Right kidney (tissue), 9 donors: ENCODE measurements around the gene NPR3.

Source experiments
- DNase-seq: peaks from one replicate; pipeline ENCODE4 v3.0.0-alpha.2; 2016
- long read RNA-seq, 8 donors: transcript quantifications; one replicate each; lab custom pipeline, GENCODE V29; 2026

The NPR3 gene
- long read RNA-seq, donor 1, partial matches to known transcripts: 0 of 1 reads
- long read RNA-seq, donor 1, other reads (novel, unspliced or antisense): 0 of 1 reads
- long read RNA-seq, donor 2, full-length matches to known transcripts: 3 of 3 reads
- long read RNA-seq, donor 2, partial matches to known transcripts: 0 of 3 reads
- long read RNA-seq, donor 2, other reads (novel, unspliced or antisense): 0 of 3 reads
- long read RNA-seq, donor 3, full-length matches to known transcripts: 2 of 2 reads
- long read RNA-seq, donor 3, partial matches to known transcripts: 0 of 2 reads
- long read RNA-seq, donor 3, other reads (novel, unspliced or antisense): 0 of 2 reads
- long read RNA-seq, donor 4, full-length matches to known transcripts: 2 of 2 reads
- long read RNA-seq, donor 4, partial matches to known transcripts: 0 of 2 reads
- long read RNA-seq, donor 4, other reads (novel, unspliced or antisense): 0 of 2 reads
- long read RNA-seq, donor 5, full-length matches to known transcripts: 5 of 5 reads
- long read RNA-seq, donor 5, partial matches to known transcripts: 0 of 5 reads
- long read RNA-seq, donor 5, other reads (novel, unspliced or antisense): 0 of 5 reads
- long read RNA-seq, donor 6, full-length matches to known transcripts: 4 of 4 reads
- long read RNA-seq, donor 6, partial matches to known transcripts: 0 of 4 reads
- long read RNA-seq, donor 6, other reads (novel, unspliced or antisense): 0 of 4 reads
- long read RNA-seq, donor 7, partial matches to known transcripts: 0 of 2 reads
- long read RNA-seq, donor 7, other reads (novel, unspliced or antisense): 0 of 2 reads
- long read RNA-seq, donor 8, full-length matches to known transcripts: 2 of 2 reads
- long read RNA-seq, donor 8, partial matches to known transcripts: 0 of 2 reads
- long read RNA-seq, donor 8, other reads (novel, unspliced or antisense): 0 of 2 reads

GRCh38 chr5:32710550-32711361, at the start of gene NPR3:
TSS of gene NPR3 (plus strand) at chr5:32711321. CDS start at chr5:32711777, 456 bp downstream.
- DNase-seq: peak; percentile 72

DNA sequence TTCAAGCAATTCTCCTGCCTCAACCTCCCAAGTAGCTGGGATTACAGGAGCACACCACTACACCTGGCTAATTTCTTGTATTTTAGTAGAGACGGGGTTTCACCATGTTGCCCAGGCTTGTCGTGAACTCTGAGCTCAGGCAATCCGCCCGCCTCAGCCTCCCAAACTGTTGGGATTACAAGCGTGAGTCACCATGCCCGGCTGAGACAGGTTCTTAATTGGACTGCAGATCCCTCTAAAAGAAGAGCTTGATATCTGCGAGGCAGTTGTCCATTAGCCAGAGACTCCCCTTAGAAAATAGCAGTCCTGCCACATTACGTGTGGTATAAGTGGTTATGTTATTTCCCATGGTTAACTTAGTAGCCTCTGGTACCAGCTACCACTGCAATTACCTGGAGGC, 46.6 kb upstream of the NPR3 start:
- DNase-seq: no peak

DNA sequence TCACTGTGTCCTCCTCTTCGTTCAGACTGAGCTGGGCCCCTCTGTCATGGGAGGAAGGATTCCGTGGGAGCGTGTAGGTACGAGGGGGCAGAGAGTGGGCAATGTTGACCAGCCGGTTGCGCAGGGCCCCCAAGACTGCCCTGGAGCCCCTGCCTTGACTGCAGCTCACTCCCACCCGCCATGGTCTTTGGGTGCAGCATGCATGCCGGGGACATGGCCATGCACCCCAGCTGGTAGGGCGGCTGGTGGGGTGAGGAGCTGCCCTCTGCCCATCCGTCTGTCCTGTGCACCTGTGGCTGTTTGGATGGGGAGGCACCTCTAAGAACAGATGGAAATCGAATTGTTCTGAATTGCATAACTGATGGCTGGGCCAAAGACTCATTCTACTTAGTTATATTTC, 42.6 kb upstream of the NPR3 start:
- DNase-seq: no peak

- no peak for DNase-seq
Observed at GRCh38 chr5:32673272-32673671, 37.8 kb upstream of the NPR3 start.

DNA sequence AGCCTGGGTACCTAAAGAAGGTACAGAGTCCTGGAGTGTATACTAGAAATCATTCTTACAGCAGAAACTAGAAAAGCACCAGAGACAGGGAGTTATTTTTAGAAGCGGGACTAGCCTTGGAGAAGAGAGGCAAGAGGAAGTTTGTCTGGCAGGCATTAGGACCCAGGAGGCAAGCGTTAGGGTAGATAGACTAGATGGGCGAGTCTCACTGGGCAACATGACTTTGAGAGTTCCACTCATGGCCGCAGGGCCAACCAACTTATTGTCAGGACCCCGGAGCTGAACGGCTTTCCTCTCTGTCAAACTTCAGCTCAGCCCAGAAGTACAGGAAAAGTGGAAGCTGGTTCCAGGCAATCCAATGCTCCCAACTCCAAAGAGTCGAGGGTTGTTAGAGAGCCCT, 34.1 kb upstream of the NPR3 start:
- DNase-seq: no peak

DNA sequence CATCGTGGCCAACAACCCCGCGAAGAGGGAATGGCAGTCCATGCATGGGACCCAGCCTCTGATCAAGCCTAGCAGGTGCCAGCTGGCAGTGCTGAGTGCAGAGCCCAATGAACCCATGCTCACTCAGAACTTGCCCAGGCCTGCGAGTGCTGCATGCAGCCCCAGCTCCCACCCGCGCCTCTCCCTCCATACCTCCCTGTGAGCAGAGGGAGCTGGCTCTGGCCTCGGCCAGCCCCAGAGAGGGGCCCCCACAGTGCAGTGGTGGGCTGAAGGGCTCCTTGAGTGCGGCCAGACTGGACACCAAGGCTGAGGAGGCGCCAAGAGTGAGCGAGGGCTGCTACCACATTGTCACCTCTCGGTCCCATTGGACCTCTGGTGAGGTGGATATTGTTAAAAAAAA, 32.6 kb upstream of the NPR3 start:
- no peak for DNase-seq

GRCh38 chr5:32679218-32679617, 31.9 kb upstream of the NPR3 start:
- no peak for DNase-seq

- DNase-seq: no peak
Observed at GRCh38 chr5:32680183-32680582, 30.9 kb upstream of the NPR3 start.

DNA sequence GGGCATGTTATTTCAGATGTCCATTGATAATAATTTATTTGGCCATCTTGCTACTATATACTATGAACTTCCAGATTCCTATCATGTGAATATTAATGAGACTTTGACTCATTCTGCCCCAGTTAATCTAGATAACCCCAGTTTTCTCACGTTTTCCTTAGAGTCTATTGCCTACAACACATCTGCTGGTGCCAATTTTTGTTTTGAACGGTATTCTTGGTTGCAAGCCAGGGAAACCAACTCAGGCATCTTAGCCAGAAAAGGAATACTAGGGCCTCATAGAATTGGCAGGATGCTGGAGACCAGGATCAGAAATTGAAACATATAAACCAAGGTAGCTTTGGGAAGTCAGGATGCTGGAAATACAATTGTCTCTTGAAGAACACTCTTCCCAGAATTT, 28.0 kb upstream of the NPR3 start:
- DNase-seq: no peak

GRCh38 chr5:32684260-32684659, 26.9 kb upstream of the NPR3 start:
- DNase-seq: no peak

DNA sequence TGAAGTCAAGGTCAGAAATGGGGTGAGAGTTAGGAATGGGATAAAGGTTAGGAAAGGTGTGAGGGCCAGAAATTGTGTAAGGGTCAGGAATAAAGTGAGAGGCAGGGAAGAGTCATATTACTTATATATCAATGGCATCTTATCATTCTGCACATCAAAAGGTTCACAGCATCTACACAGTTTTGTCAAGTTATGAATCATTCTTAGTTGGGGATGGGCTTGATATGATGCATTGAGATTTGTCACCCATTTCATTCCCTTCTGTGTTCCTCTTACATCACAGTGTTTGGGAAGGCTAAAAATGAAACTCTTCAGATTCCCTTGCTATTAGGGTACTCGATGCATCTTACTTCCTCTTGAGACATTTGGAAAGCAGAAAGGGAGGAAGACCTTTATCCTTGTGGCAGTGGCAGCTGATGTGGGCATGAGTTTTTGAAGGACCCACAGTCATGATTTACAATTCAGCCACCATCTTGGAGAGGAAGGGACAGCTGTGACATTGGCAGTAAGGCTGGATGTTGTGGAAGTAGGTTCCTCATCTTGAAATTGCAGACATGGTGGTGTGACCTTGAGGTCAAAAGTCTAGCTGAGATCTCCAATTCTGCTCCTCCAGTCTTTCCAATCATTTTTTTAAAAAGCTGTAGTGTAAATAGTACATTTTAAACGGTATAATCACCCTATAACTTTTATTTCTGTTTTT, 24.2 kb upstream of the NPR3 start:
- DNase-seq: peak; percentile 4

GRCh38 chr5:32687499-32687831, 23.7 kb upstream of the NPR3 start:
- no peak for DNase-seq

DNA sequence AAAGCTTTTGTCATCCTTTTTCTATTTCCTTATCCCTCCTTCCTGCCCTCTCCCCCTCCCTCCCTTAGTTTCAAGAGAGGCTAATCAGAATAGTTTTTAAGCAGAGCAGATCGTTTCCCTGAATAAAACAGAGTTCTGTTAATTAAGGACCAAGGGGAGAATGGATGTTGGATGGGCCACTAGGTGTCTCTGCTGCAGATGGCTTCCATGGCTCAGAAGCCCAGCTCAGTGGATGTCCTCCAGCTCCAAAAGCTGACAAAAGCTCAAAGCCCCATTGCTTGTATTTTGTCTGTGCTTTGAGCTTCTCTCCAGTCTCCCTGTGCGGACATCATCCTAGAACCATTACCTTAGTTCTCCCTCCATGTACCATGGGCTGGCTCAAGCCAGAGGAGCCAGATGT, 21.0 kb upstream of the NPR3 start:
- DNase-seq: no peak

- DNase-seq: no peak
Observed at GRCh38 chr5:32690666-32691065, 20.5 kb upstream of the NPR3 start.

GRCh38 chr5:32692036-32692746, 18.9 kb upstream of the NPR3 start:
- DNase-seq: no peak

GRCh38 chr5:32703957-32704356, 7.2 kb upstream of the NPR3 start:
- DNase-seq: no peak

GRCh38 chr5:32707418-32707997, 3.6 kb upstream of the NPR3 start:
- DNase-seq: peak; percentile 25

- DNase-seq: peak; percentile 64
Observed at GRCh38 chr5:32708949-32709348, 2.2 kb upstream of the NPR3 start.

- DNase-seq: peak; percentile 94
Observed at GRCh38 chr5:32709750-32710549, 1.2 kb upstream of the NPR3 start.

DNA sequence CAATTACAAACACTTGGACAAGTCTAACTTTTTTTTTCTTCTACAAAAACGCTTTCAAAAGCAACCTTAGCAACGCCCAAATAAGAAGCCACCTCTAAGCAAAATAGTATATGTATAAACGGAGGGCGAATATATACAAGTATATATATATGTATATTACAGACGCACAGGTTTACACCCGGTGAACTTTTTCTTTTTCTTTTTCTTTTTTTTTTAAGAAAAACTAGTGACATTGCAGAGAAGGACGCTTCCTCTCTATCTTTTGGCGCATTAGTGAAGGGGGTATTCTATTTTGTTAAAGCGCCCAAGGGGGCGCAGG, 200 bp downstream of the NPR3 start:
- peak; percentile 32 for DNase-seq
